ENCODE measurements around the gene SMYD2. TPM values are rescaled to one million over a fixed set of nuclear protein-coding genes. Genes with fewer than 3 reads are reported as not detected.

Gene SMYD2
- polyA plus RNA-seq, 1 donor from 2014 or later: 36.9 TPM

GRCh38 chr1:214296860-214297745 lies 16.1 kb downstream of the SMYD2 start:
- H2AFZ ChIP-seq (ENCODE audit: low read depth, low read length): no peak overlapping the region
- TF ChIP-seq TAF1 (IDR thresholded peaks at IDR 0.05; ENCODE audit: low read depth): no peak
- TF ChIP-seq EP300 (conservative IDR thresholded peaks at IDR 0.05; ENCODE audit: poor library complexity, severe bottlenecking): no peak
- TF ChIP-seq POLR2AphosphoS5 (IDR thresholded peaks at IDR 0.05): no peak
- TF ChIP-seq EZH2 (IDR thresholded peaks at IDR 0.05; ENCODE audit: borderline replicate concordance, insufficient read depth, low read length, poor library complexity, severe bottlenecking): no peak
- no peak for TF ChIP-seq SMC3 (conservative IDR thresholded peaks at IDR 0.05; ENCODE audit: poor library complexity)
- H3K27me3 ChIP-seq (ENCODE audit: insufficient read depth, low read depth, low read length): no peaks in the 10 kb centered on the region
- no peaks in the 10 kb centered on the region for H3K79me2 ChIP-seq (replicated peaks; ENCODE audit: insufficient read depth, low read length)
- H3K9me3 ChIP-seq (ENCODE audit: low read length): no peaks in the 10 kb centered on the region
- no peaks in the 10 kb centered on the region for H3F3A ChIP-seq (ENCODE audit: insufficient read depth, low read length, poor library complexity, severe bottlenecking)
- H3K4me3 ChIP-seq (ENCODE audit: low read length): no peak overlapping the region
- no peaks in the 10 kb centered on the region for H3K36me3 ChIP-seq (ENCODE audit: insufficient read depth, low read length)
- no peaks in the 10 kb centered on the region for H4K20me1 ChIP-seq (ENCODE audit: insufficient read depth)
- no peak overlapping the region for H3K4me2 ChIP-seq (ENCODE audit: low read length)
- no peak overlapping the region for H3K9ac ChIP-seq (ENCODE audit: low read length)
- no peak overlapping the region for H3K27ac ChIP-seq (ENCODE audit: low read length)
- no peaks in the 10 kb centered on the region for H3K9me2 ChIP-seq (ENCODE audit: insufficient read depth, low read length)

- H3K27me3 ChIP-seq (ENCODE audit: insufficient read depth, low read depth, low read length): no peaks in the 10 kb centered on the region
- no peaks in the 10 kb centered on the region for H3K9me3 ChIP-seq (ENCODE audit: low read length)
- H2AFZ ChIP-seq (ENCODE audit: low read depth, low read length): no peak overlapping the region
- H3K4me3 ChIP-seq (ENCODE audit: low read length): no peak overlapping the region
- no peaks in the 10 kb centered on the region for H4K20me1 ChIP-seq (ENCODE audit: insufficient read depth)
- no peaks in the 10 kb centered on the region for H3K36me3 ChIP-seq (ENCODE audit: insufficient read depth, low read length)
- H3K27ac ChIP-seq (ENCODE audit: low read length): no peak overlapping the region
- H3K4me2 ChIP-seq (ENCODE audit: low read length): no peak overlapping the region
- no peaks in the 10 kb centered on the region for H3K79me2 ChIP-seq (replicated peaks; ENCODE audit: insufficient read depth, low read length)
- no peaks in the 10 kb centered on the region for H3F3A ChIP-seq (ENCODE audit: insufficient read depth, low read length, poor library complexity, severe bottlenecking)
- H3K9me2 ChIP-seq (ENCODE audit: insufficient read depth, low read length): no peaks in the 10 kb centered on the region
- no peak for TF ChIP-seq MXI1 (conservative IDR thresholded peaks at IDR 0.05; ENCODE audit: poor library complexity, severe bottlenecking)
- no peak for TF ChIP-seq TAF1 (IDR thresholded peaks at IDR 0.05; ENCODE audit: low read depth)
- TF ChIP-seq RAD21 (conservative IDR thresholded peaks at IDR 0.05): no peak
- TF ChIP-seq, protein P1, sequence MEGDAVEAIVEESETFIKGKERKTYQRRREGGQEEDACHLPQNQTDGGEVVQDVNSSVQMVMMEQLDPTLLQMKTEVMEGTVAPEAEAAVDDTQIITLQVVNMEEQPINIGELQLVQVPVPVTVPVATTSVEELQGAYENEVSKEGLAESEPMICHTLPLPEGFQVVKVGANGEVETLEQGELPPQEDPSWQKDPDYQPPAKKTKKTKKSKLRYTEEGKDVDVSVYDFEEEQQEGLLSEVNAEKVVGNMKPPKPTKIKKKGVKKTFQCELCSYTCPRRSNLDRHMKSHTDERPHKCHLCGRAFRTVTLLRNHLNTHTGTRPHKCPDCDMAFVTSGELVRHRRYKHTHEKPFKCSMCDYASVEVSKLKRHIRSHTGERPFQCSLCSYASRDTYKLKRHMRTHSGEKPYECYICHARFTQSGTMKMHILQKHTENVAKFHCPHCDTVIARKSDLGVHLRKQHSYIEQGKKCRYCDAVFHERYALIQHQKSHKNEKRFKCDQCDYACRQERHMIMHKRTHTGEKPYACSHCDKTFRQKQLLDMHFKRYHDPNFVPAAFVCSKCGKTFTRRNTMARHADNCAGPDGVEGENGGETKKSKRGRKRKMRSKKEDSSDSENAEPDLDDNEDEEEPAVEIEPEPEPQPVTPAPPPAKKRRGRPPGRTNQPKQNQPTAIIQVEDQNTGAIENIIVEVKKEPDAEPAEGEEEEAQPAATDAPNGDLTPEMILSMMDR (IDR thresholded peaks at IDR 0.05; ENCODE audit: poor library complexity, severe bottlenecking): no peak
- TF ChIP-seq POLR2AphosphoS5 (IDR thresholded peaks at IDR 0.05): no peak
- no peak for TF ChIP-seq SMC3 (conservative IDR thresholded peaks at IDR 0.05; ENCODE audit: poor library complexity)
- no peak for TF ChIP-seq REST (IDR thresholded peaks at IDR 0.05; ENCODE audit: borderline replicate concordance)
- no peak for TF ChIP-seq EZH2 (IDR thresholded peaks at IDR 0.05; ENCODE audit: borderline replicate concordance, insufficient read depth, low read length, poor library complexity, severe bottlenecking)
- TF ChIP-seq EP300 (conservative IDR thresholded peaks at IDR 0.05; ENCODE audit: poor library complexity, severe bottlenecking): no peak
- H3K9ac ChIP-seq (ENCODE audit: low read length): no peak overlapping the region
Observed at GRCh38 chr1:214300149-214300780, 19.3 kb downstream of the SMYD2 start.

Data from neural cell (in vitro differentiated cells).